Measurements from ENCODE around the gene SDHAF2.
"Not testable (repeated sequence)": the region's sequence is repeated elsewhere in the genome, so short reads cannot be mapped to it uniquely, and the experiment has no call there.

The SDHAF2 gene

DNA sequence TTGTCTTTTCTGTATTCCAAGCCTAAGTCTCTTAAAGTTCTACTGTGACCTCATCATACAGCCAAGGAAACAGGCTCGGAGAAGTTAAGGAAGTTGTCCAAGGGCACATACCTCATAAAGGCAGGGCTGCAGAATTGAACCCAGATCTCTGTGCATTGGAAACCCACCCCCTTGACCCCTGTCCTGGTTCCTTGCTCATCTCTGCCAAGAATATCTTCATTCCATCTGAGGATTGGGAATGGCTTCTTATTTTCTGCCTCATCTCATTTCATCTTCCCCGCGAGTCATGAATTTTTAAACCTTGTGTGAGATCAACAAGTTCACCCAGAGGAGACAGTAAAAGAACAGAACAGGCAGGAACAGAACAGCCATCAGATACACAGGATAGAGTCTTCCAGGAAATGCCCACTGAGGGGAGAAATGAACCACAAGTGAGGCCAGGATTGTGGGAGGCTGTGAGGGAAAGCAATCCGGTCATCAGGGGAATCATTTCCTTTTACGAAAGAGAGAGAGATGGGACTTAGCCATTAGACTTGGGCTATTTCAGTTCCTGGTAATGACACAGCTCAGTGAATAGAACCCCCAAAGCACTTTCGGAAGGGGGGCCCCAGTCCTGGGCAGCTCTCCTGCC, 44.2 kb downstream of the SDHAF2 start:
- H3K4me3 ChIP-seq (ENCODE audit: low read depth, low read length): no peak overlapping the region
- TF ChIP-seq, protein P1, sequence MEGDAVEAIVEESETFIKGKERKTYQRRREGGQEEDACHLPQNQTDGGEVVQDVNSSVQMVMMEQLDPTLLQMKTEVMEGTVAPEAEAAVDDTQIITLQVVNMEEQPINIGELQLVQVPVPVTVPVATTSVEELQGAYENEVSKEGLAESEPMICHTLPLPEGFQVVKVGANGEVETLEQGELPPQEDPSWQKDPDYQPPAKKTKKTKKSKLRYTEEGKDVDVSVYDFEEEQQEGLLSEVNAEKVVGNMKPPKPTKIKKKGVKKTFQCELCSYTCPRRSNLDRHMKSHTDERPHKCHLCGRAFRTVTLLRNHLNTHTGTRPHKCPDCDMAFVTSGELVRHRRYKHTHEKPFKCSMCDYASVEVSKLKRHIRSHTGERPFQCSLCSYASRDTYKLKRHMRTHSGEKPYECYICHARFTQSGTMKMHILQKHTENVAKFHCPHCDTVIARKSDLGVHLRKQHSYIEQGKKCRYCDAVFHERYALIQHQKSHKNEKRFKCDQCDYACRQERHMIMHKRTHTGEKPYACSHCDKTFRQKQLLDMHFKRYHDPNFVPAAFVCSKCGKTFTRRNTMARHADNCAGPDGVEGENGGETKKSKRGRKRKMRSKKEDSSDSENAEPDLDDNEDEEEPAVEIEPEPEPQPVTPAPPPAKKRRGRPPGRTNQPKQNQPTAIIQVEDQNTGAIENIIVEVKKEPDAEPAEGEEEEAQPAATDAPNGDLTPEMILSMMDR (conservative IDR thresholded peaks at IDR 0.05; ENCODE audit: low read depth, low read length): no peak
- DNase-seq (ENCODE audit: low read depth): no peak

DNA sequence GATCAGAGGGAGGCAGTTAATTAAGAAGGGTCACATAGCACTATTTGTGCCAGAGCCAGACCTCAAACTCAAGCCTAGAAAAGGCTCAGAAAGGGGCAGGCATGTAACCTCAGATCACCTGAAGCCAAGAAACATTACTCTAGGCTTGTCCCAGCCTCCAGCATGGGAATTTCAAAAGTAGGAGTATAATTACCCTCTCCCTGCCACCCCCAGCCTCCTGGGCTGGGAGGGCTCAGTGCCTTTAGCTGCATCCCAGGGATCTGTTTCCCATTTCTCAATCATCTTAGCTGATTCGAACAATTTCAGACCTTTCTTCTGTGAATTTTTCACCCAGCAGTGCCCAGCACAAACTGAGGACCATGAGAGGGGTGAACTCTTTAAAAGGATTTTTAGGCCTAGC, 45.5 kb downstream of the SDHAF2 start:
- no peak for DNase-seq (ENCODE audit: low read depth)
- no peak overlapping the region for H3K4me3 ChIP-seq (ENCODE audit: low read depth, low read length)
- TF ChIP-seq, protein P1 (conservative IDR thresholded peaks at IDR 0.05; ENCODE audit: low read depth, low read length): no peak

DNA sequence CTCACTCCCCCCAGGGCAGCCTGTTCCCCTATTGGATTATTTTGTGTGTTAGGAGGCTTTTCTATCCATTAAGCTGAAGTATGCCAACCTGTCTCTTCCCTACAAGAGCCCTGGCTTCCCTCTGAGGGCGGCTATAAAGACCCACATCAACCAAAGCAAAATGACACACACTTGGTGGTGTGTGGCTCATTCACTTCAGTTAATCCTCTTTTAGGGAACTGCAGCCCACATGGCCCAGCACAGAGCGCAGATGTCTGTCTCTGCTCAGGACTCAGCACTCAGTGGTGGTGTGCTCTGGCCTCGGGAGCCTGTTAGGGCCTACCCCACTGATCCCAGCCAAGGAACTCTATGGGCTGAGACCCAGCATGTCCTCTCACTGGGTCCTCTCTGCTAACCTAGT, 46.4 kb downstream of the SDHAF2 start:
- DNase-seq (ENCODE audit: low read depth): no peak
- no peak overlapping the region for H3K4me3 ChIP-seq (ENCODE audit: low read depth, low read length)
- TF ChIP-seq, protein P1 (conservative IDR thresholded peaks at IDR 0.05; ENCODE audit: low read depth, low read length): no peak

DNA sequence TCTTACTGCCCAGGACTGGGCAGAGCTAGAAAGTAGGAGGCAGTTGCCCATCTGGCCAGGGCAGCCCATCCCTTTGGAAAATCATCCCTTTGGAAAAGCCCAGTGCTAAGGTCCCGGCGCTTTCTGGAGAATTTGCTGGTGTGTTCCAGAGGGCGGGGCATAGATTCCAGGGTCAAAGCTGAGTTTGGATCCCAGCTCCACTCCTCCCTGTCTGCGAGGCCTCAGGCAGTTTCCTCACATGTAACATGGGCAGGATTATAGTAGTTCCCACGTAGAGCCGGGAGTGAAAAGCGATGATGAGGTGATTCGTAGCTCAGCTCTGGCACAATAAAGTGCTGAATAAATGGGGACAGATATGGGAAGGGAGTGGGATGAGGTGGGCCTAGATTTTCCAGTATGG, 47.2 kb downstream of the SDHAF2 start:
- H3K4me3 ChIP-seq (ENCODE audit: low read depth, low read length): no peak overlapping the region
- no peak for DNase-seq (ENCODE audit: low read depth)
- TF ChIP-seq, protein P1 (conservative IDR thresholded peaks at IDR 0.05; ENCODE audit: low read depth, low read length): no peak

DNA sequence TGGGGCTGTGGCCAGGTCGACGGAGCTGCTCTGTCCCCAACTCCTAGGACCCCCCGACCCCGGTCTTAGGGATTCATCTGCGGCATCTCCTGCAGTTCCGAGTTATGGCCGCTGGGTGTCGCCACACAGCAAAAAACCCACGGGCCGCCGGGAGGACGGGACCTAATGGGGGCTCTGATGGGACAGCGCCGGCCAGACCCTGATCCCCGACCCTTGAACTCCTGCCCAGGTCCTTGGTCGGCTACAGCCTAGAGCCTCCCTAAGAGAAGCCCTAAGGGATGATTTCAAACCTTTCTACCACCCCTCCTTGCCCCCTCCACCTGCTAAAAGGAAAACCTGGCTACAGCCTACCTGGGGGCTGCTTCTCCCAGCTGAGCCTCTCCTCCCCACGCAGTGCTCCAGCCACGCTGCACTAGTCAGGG, 47.8 kb downstream of the SDHAF2 start:
- no peak overlapping the region for H3K4me3 ChIP-seq (ENCODE audit: low read depth, low read length)
- no peak for DNase-seq (ENCODE audit: low read depth)
- TF ChIP-seq, protein P1 (conservative IDR thresholded peaks at IDR 0.05; ENCODE audit: low read depth, low read length): peak; percentile 87

DNA sequence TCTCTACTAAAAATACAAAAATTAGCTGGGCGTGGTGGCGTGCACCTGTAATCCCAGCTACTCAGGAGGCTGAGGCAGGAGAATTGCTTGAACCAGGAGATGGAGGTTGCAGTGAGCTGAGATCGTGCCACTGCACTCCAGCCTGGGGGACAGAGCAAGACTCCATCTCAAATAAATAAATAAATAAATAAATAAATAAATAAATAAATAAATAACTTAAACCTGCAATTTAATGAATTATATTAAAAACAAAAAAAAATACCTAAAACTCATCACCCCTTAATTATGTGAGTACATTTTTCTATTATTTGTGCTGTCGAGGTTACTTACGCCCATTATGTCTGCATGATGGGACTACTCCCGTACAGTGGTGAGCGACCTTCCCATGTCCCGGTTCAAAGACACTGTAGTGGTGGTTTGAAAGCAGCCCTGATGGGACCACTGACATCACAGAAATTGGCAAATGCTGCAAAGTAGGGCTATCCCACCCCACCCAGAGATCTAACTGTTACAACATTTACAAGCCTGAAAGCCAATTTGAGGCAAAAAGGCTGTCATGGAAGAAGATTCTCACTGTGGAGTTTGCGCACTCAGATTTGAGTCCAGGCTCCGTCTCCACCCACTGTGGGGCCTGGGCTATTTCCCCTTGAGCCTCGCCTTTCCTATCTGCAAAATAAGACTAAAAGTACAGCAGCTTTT, 49.6 kb downstream of the SDHAF2 start:
- not testable (repeated sequence) for DNase-seq (ENCODE audit: low read depth); H3K4me3 ChIP-seq (ENCODE audit: low read depth, low read length)

DNA sequence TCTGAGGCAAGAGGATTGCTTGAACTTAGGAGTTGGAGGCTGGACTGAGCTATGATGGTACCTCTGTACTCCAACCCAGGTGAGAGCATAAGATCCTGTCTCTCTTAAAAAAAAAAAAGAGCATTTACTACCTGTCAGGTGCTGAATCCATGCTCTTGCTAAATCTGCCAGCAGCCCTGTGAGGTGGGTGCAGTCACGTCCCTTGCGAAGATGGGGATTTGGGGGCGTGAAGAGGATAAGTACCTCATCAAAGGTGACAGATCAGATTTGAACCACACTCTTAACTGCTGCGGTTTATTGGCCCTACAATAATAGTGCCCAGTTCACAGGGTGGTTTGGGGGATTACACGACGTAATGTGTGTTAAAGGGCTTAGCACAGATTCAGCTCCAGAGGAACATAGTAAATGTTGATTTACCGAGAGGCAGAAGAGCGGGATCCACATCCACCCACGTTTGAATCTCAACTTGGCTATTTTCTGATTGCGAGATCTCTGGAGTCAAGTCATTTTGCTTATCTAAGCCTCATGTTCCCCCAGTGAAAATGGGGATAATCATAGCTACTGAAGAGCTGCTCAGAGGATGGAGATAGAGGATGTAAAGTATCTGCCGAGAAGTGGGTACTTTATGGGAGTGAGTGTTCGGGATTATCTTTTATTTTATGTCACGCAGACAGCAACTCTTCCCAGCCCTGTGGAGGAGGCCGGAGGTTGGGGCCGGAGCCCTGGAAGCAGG, 50.5 kb downstream of the SDHAF2 start:
- H3K4me3 ChIP-seq (ENCODE audit: low read depth, low read length): no peak overlapping the region
- DNase-seq (ENCODE audit: low read depth): no peak
- TF ChIP-seq, protein P1 (conservative IDR thresholded peaks at IDR 0.05; ENCODE audit: low read depth, low read length): no peak
